Endothelial cell of umbilical vein (primary cell): ENCODE measurements around the gene CEP20. TPM values are rescaled to one million over a fixed set of nuclear protein-coding genes. Genes with fewer than 3 reads are reported as not detected.

Source experiments
- BruUV-seq: library from RNA; stranded (reverse); fragments of 400-500 nt; replicated peaks from 2 replicates; lab custom pipeline; 2021; lab: Mats Ljungman, UMichigan
- CTCF ChIA-PET: fragments of 300-600, 350-600 bp; sonication (Branson Sonifier 250); formaldehyde crosslinking; loops from one replicate; lab custom pipeline; 2021; ENCODE audit warnings: antibody characterized with exemption, inconsistent platforms; lab: Charles Lee
- POLR2A ChIA-PET: fragments of 300-600, 350-600 bp; sonication (Branson Sonifier 250); formaldehyde crosslinking; loops from one replicate; lab custom pipeline; 2021; ENCODE audit warnings: antibody characterized with exemption, inconsistent platforms; lab: Charles Lee
- DNase-seq: peaks from one replicate; pipeline ENCODE4 v3.0.0-alpha.2; 2011; ENCODE audit warnings: low read depth, low spot score
- FAIRE-seq: peaks from 2 replicates; lab custom pipeline; 2011; peaks lifted over from hg19 to GRCh38; lab: Jason Lieb, UNC
- H2AFZ ChIP-seq: 2 replicates; pipeline ENCODE4 v1.6.0; 2012; ENCODE audit warnings: low read depth, low read length, control low read depth, inconsistent platforms
- H3K27ac ChIP-seq: 2 replicates; pipeline ENCODE4 v1.5.1; 2011; ENCODE audit warnings: low read depth, mild to moderate bottlenecking, control low read depth, low read length, moderate library complexity; ENCODE audit not compliant: insufficient read depth
- H3K27me3 ChIP-seq, 2 experiments: 2 replicates each; pipeline versions ENCODE4 v1.6.0 to v1.6.1; 2011; ENCODE audit warnings: low read length in 2 of 2, mixed read lengths in 1 of 2; ENCODE audit not compliant: control insufficient read depth in 2 of 2, insufficient read depth in 2 of 2
- H3K36me3 ChIP-seq, 2 experiments: 2 replicates in 1 of 2; 3 replicates in 1 of 2; pipeline ENCODE4 v1.5.1; 2011; ENCODE audit warnings: low read length in 2 of 2, mild to moderate bottlenecking in 1 of 2, moderate library complexity in 1 of 2; ENCODE audit not compliant: control insufficient read depth in 2 of 2, insufficient read depth in 2 of 2; ENCODE audit errors: extremely low read depth in 1 of 2
- H3K4me1 ChIP-seq: 3 replicates; pipeline ENCODE4 v1.5.1; 2011; ENCODE audit warnings: mild to moderate bottlenecking, low read length; ENCODE audit not compliant: control insufficient read depth, insufficient read depth; ENCODE audit errors: extremely low read depth
- H3K4me2 ChIP-seq: 2 replicates; pipeline ENCODE4 v1.6.1; 2011; ENCODE audit warnings: low read length, control low read depth, mixed read lengths; ENCODE audit not compliant: insufficient read depth
- H3K4me3 ChIP-seq, 3 experiments: fragments of 200-600 bp in 1 of 3; sonication (generic), shearing (Covaris generic) in 1 of 3; replicated peaks in 1 of 3; 2 replicates each; pipeline ENCODE4 v1.5.1; 2011 to 2016; ENCODE audit warnings: control low read depth in 3 of 3, low read length in 3 of 3, mild to moderate bottlenecking in 2 of 3, inconsistent platforms in 1 of 3, low read depth in 1 of 3, moderate library complexity in 1 of 3; ENCODE audit not compliant: insufficient read depth in 1 of 3
- H3K79me2 ChIP-seq: 2 replicates; pipeline ENCODE4 v1.6.0; 2012; ENCODE audit warnings: low read length, inconsistent platforms; ENCODE audit not compliant: control insufficient read depth, insufficient read depth
- H3K9ac ChIP-seq: replicated peaks from 2 replicates; pipeline ENCODE3; 2011; ENCODE audit warnings: low read length, control low read depth; ENCODE audit not compliant: insufficient read depth; ENCODE audit errors: extremely low read depth
- H3K9me1 ChIP-seq: replicated peaks from 3 replicates; pipeline ENCODE4 v1.6.0; 2011; ENCODE audit warnings: mild to moderate bottlenecking, low read length; ENCODE audit not compliant: control insufficient read depth, insufficient read depth; ENCODE audit errors: extremely low read depth
- H3K9me3 ChIP-seq: replicated peaks from 2 replicates; pipeline ENCODE4 v1.5.1; 2012; ENCODE audit warnings: low read length, inconsistent platforms; ENCODE audit not compliant: control insufficient read depth, insufficient read depth
- H4K20me1 ChIP-seq: replicated peaks from 2 replicates; pipeline ENCODE3; 2011; ENCODE audit warnings: mild to moderate bottlenecking, low read length; ENCODE audit not compliant: control insufficient read depth, insufficient read depth; ENCODE audit errors: extremely low read depth
- CTCF ChIP-seq, 2 donors: IDR thresholded peaks; 1 replicate in 1 of 2; 2 replicates in 1 of 2; pipeline ENCODE4 v1.5.1; 2011; ENCODE audit warnings: low read length in 2 of 2, mild to moderate bottlenecking in 2 of 2, moderate library complexity in 2 of 2, control low read depth in 1 of 2, inconsistent platforms in 1 of 2, low read depth in 1 of 2; ENCODE audit not compliant: insufficient read depth in 1 of 2; ENCODE audit errors: extremely low read depth in 1 of 2
- EZH2 ChIP-seq: IDR thresholded peaks from 2 replicates; pipeline ENCODE4 v1.6.1; 2012; ENCODE audit warnings: borderline replicate concordance, low read depth, mild to moderate bottlenecking, moderate library complexity, low read length, inconsistent platforms; ENCODE audit not compliant: severe bottlenecking
- FOS ChIP-seq: IDR thresholded peaks from 2 replicates; pipeline ENCODE4 v1.6.1; 2011; ENCODE audit warnings: mild to moderate bottlenecking, low read length, moderate library complexity, borderline replicate concordance; ENCODE audit not compliant: insufficient read depth
- GATA2 ChIP-seq: IDR thresholded peaks from 2 replicates; pipeline ENCODE4 v1.7.0; 2011; ENCODE audit warnings: low read depth, mild to moderate bottlenecking, moderate library complexity, mixed read lengths, low read length; ENCODE audit not compliant: insufficient read length, insufficient read depth
- JUN ChIP-seq: IDR thresholded peaks from 2 replicates; pipeline ENCODE4 v1.6.1; 2011; ENCODE audit warnings: borderline replicate concordance, low read depth; ENCODE audit not compliant: insufficient read length, insufficient read depth
- MAX ChIP-seq: IDR thresholded peaks from 2 replicates; pipeline ENCODE4 v1.6.1; 2011; ENCODE audit not compliant: insufficient read depth, insufficient read length
- MYC ChIP-seq: IDR thresholded peaks from one replicate; pipeline ENCODE4 v1.6.1; 2011; ENCODE audit warnings: mild to moderate bottlenecking, low read depth, low read length
- POLR2A ChIP-seq: IDR thresholded peaks from 2 replicates; pipeline ENCODE4 v1.6.1; 2012; ENCODE audit warnings: low read depth, mild to moderate bottlenecking, control low read depth, low read length
- POLR2AphosphoS5 ChIP-seq: IDR thresholded peaks from 2 replicates; pipeline ENCODE4 v1.6.1; 2012; ENCODE audit warnings: low read depth, mild to moderate bottlenecking, control low read depth, low read length, moderate library complexity; ENCODE audit not compliant: insufficient read depth
- dilution Hi-C: fragments of 300-500 bp; cut with MboI; formaldehyde crosslinking; loops from one replicate; pipeline ENCODE4 v1.15.0; 2019; ENCODE audit warnings: low sequenced_read_pairs; ENCODE audit not compliant: extremely low pct_ligation_motif_present
- intact Hi-C: fragments of 100-400 bp; cut with micrococcal nuclease; formaldehyde crosslinking; loops from one replicate; pipeline ENCODE4 v1.10.0; 2022
- polyA plus RNA-seq, 4 experiments: library from polyadenylated mRNA; depleted of rRNA in 3 of 4; stranded (reverse) in 3 of 4; unstranded in 1 of 4; fragments of >200 nt; gene quantifications; 2 replicates each; pipeline versions ENCODE4 v1.2.1 to v1.2.3, GENCODE V29; 2011 to 2012; ENCODE audit warnings: missing spikeins in 1 of 4
- total RNA-seq: library from RNA; stranded (reverse); gene quantifications from 2 replicates; pipeline ENCODE4 v1.2.3, GENCODE V29; 2021

Gene CEP20
- total and polyA plus RNA-seq, 2 donors (not counting 3 experiments of a cell fraction or from before 2014, with no cell fraction given): 9.5 to 28.0 TPM

- intact Hi-C loops (no loop called here), dilution Hi-C loops (no loop called here)
- FAIRE-seq: no peak
- ChIA-PET CTCF (interaction anchor here (4.1 kb wide), 1 partner anchor 26 kb away, joined by 17 read pairs; no protein-coding TSS in a partner anchor), POLR2A (no interaction called here)
- H3K4me3 ChIP-seq: no peak overlapping the region
- H3K9me3 ChIP-seq: no peaks in the 10 kb centered on the region
- H4K20me1 ChIP-seq: no peaks in the 10 kb centered on the region
- no peaks in the 10 kb centered on the region for H3K27me3 ChIP-seq
- BruUV-seq: no TSS peak
- no peak overlapping the region for H2AFZ ChIP-seq
- H3K9me1 ChIP-seq: no peaks in the 10 kb centered on the region
- H3K4me2 ChIP-seq: no peak overlapping the region
- no peak overlapping the region for H3K27ac ChIP-seq
- no peak overlapping the region for H3K9ac ChIP-seq
- H3K4me1 ChIP-seq: no peaks in the 10 kb centered on the region
- no peak for DNase-seq
- no peaks in the 10 kb centered on the region for H3K36me3 ChIP-seq
- no peaks in the 10 kb centered on the region for H3K79me2 ChIP-seq
- TF ChIP-seq EZH2: no peak
- TF ChIP-seq MYC: no peak
- TF ChIP-seq GATA2: no peak
- no peak for TF ChIP-seq FOS
- TF ChIP-seq MAX: no peak
- no peak for TF ChIP-seq POLR2A
- TF ChIP-seq JUN: no peak
- TF ChIP-seq CTCF (IDR thresholded peaks at IDR 0.05; ENCODE audit: extremely low read depth in 1 of 2, insufficient read depth in 1 of 2, low read depth in 1 of 2, low read length in 2 of 2): no peak
- TF ChIP-seq POLR2AphosphoS5: no peak
Measured at GRCh38 chr16:15900901-15901500, 12.6 kb upstream of the CEP20 start.
